Erythroblast (primary cell): ENCODE results near the gene TPSAB1.

Experiments
- DNase-seq, 2 experiments: peaks; one replicate each; lab custom pipeline; 2025; lab: John Stamatoyannopoulos, UW
- GATA1 ChIP-seq: IDR thresholded peaks from 2 replicates; pipeline ENCODE4 v1.6.1; 2011; ENCODE audit warnings: low read depth, mild to moderate bottlenecking, control low read depth, low read length, moderate library complexity
- POLR2A ChIP-seq: IDR thresholded peaks from 2 replicates; pipeline ENCODE4 v1.6.1; 2011; ENCODE audit warnings: mild to moderate bottlenecking, low read length

The TPSAB1 gene

GRCh38 chr16:1283996-1284616, 43.6 kb downstream of the TPSAB1 start:
- no peak for DNase-seq
- no peak for TF ChIP-seq POLR2A
- no peak for TF ChIP-seq GATA1

GRCh38 chr16:1285669-1286512, 45.4 kb downstream of the TPSAB1 start:
- no peak for DNase-seq

GRCh38 chr16:1286513-1287094, 46.1 kb downstream of the TPSAB1 start:
- no peak for DNase-seq
- TF ChIP-seq POLR2A = no peak
- TF ChIP-seq GATA1 = no peak

More at GRCh38 chr16:1285669-1286512, 45.4 kb downstream of the TPSAB1 start:
- no peak for TF ChIP-seq GATA1
- no peak for TF ChIP-seq POLR2A

GRCh38 chr16:1287982-1288670, 47.6 kb downstream of the TPSAB1 start:
- DNase-seq = no peak
- TF ChIP-seq GATA1 (no peak), POLR2A (no peak)

- TF ChIP-seq POLR2A (no peak), GATA1 (no peak)
- DNase-seq = no peak
Measured at GRCh38 chr16:1288813-1289476, 48.4 kb downstream of the TPSAB1 start.

GRCh38 chr16:1289477-1289866, 49.0 kb downstream of the TPSAB1 start:
- TF ChIP-seq POLR2A = no peak
- no peak for TF ChIP-seq GATA1
- DNase-seq = no peak

- no peak for DNase-seq
- no peak for TF ChIP-seq POLR2A
- TF ChIP-seq GATA1 = no peak
Measured at GRCh38 chr16:1290063-1290501, 49.6 kb downstream of the TPSAB1 start.

- no peak for TF ChIP-seq POLR2A
- TF ChIP-seq GATA1 = no peak
- no peak for DNase-seq
Measured at GRCh38 chr16:1290860-1291575, 50.5 kb downstream of the TPSAB1 start.

- DNase-seq = no peak
- TF ChIP-seq POLR2A (no peak), GATA1 (no peak)
Measured at GRCh38 chr16:1291576-1291974, 51.1 kb downstream of the TPSAB1 start.
